Neural progenitor cell (in vitro differentiated cells): ENCODE measurements around the gene VPS26B.

ENCODE experiments used
- EZH2 ChIP-seq: fragments of 200-600 bp; sonication (generic); IDR thresholded peaks from 2 replicates; pipeline ENCODE4 v1.6.1; 2017; ENCODE audit warnings: antibody characterized with exemption, mild to moderate bottlenecking, moderate library complexity
- TF ChIP-seq, protein P1 (sequence below): fragments of 200-600 bp; sonication (generic); IDR thresholded peaks from 2 replicates; pipeline ENCODE4 v1.5.1; 2017; ENCODE audit warnings: antibody characterized with exemption, mild to moderate bottlenecking

DNA sequence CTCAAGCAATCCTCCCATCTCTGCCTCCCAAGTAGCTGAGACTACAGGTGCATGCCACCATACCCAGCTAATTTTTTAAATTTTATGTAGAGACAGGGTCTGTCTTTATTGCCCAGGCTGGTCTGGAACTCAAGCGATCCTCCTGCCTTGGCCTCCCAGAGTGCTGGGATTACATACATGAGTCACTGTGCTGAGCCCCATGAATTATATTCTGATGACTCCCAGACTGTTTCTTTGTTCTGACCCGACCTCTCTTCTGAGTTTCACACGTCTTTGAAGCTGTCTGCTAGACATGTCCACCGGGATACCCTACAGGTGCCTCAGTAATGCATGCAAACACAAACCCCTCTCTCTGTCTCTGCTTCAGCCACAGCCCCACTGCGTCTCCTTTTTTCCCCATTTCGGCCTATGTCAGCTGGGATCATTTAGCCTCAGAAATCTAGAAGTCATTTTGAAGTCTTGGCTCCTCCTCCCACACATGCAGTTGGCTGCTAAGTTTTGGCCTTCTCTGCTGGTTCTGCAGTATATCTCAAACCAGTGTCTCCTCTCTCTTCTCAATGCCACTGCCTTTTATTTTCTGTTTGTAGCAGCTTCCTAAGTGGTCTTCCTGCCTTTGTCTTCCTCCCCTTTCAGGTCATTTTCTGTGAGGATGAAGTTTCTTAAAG is 4.8 kb downstream of the VPS26B start:
- TF ChIP-seq, protein P1, sequence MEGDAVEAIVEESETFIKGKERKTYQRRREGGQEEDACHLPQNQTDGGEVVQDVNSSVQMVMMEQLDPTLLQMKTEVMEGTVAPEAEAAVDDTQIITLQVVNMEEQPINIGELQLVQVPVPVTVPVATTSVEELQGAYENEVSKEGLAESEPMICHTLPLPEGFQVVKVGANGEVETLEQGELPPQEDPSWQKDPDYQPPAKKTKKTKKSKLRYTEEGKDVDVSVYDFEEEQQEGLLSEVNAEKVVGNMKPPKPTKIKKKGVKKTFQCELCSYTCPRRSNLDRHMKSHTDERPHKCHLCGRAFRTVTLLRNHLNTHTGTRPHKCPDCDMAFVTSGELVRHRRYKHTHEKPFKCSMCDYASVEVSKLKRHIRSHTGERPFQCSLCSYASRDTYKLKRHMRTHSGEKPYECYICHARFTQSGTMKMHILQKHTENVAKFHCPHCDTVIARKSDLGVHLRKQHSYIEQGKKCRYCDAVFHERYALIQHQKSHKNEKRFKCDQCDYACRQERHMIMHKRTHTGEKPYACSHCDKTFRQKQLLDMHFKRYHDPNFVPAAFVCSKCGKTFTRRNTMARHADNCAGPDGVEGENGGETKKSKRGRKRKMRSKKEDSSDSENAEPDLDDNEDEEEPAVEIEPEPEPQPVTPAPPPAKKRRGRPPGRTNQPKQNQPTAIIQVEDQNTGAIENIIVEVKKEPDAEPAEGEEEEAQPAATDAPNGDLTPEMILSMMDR = no peak
- no peak for TF ChIP-seq EZH2
